Activated T-cell treated with anti-CD3 and anti-CD28 coated beads, Interleukin-2, amount 50 U/mL, for 72 hours (primary cell): ENCODE results near the gene IBA57. TPM values are rescaled to one million over a fixed set of nuclear protein-coding genes. Genes with fewer than 3 reads are reported as not detected.
A peak's percentile ranks its signal among the peaks of the same experiment; 100 is the strongest.

ENCODE experiments used
- ATAC-seq, 2 donors: fragments of 150-1000 bp; cut with Tn5 transposase; replicated peaks in 1 of 2; 2 replicates each; pipeline ENCODE4 v1.10.0; 2021; ENCODE audit warnings: moderate library complexity in 2 of 2, mild to moderate bottlenecking in 1 of 2
- DNase-seq, 2 donors: peaks; one replicate each; pipeline ENCODE4 v3.0.0; 2021 to 2022; ENCODE audit warnings: mixed read lengths in 1 of 2
- H3K27ac Mint-ChIP-seq: one replicate; pipeline ENCODE4 v1.8.0; 2022; ENCODE audit warnings: mild to moderate bottlenecking, moderate library complexity, mixed read lengths
- H3K27me3 Mint-ChIP-seq: one replicate; pipeline ENCODE4 v1.8.0; 2022; ENCODE audit warnings: low read depth, mixed read lengths
- H3K36me3 Mint-ChIP-seq, 2 donors: one replicate each; pipeline ENCODE4 v1.8.0; 2022; ENCODE audit warnings: mixed read lengths in 2 of 2, mild to moderate bottlenecking in 1 of 2; ENCODE audit not compliant: insufficient read depth in 2 of 2
- H3K4me1 Mint-ChIP-seq: one replicate; pipeline ENCODE4 v1.8.0; 2022; ENCODE audit warnings: low read depth, mixed read lengths
- H3K4me3 Mint-ChIP-seq, 2 donors: one replicate each; pipeline ENCODE4 v1.8.0; 2022; ENCODE audit warnings: mild to moderate bottlenecking in 2 of 2, mixed read lengths in 2 of 2, moderate library complexity in 2 of 2
- H3K9me3 Mint-ChIP-seq, 2 donors: one replicate each; pipeline ENCODE4 v1.8.0; 2022; ENCODE audit warnings: mixed read lengths in 2 of 2
- total RNA-seq, 2 donors: library from RNA; stranded (reverse); gene quantifications; one replicate each; pipeline ENCODE4 v1.2.3, GENCODE V29; 2022

IBA57 gene
- total RNA-seq, 2 donors from 2014 or later: 9.1 TPM

GRCh38 chr1:228154670-228155571, 10.7 kb upstream of the IBA57 start:
- H3K9me3 Mint-ChIP-seq: no peaks in the 10 kb centered on the region
- H3K4me3 Mint-ChIP-seq: peak overlapping the region; percentile 33 to 43
- H3K27ac Mint-ChIP-seq: peak overlapping the region; percentile 48
- DNase-seq (peak; percentile 28 to 55), ATAC-seq (peak; percentile 78 to 83)
- no peaks in the 10 kb centered on the region for H3K27me3 Mint-ChIP-seq
- peaks cover 15% of the 10 kb centered on the region for H3K4me1 Mint-ChIP-seq
- no peaks in the 10 kb centered on the region for H3K36me3 Mint-ChIP-seq

GRCh38 chr1:228155596-228156514, 9.7 kb upstream of the IBA57 start:
- DNase-seq (no peak), ATAC-seq (no peak)
- no peaks in the 10 kb centered on the region for H3K9me3 Mint-ChIP-seq
- no peak overlapping the region for H3K27ac Mint-ChIP-seq
- H3K4me3 Mint-ChIP-seq: no peak overlapping the region
- no peaks in the 10 kb centered on the region for H3K27me3 Mint-ChIP-seq
- no peaks in the 10 kb centered on the region for H3K36me3 Mint-ChIP-seq
- peaks cover 15% of the 10 kb centered on the region for H3K4me1 Mint-ChIP-seq

GRCh38 chr1:228156515-228156881, 9.1 kb upstream of the IBA57 start:
- ATAC-seq (no peak), DNase-seq (no peak)
- Mint-ChIP-seq H3K27me3 (no peaks in the 10 kb centered on the region), H3K27ac (no peak overlapping the region), H3K4me1 (peaks cover 15% of the 10 kb centered on the region), H3K9me3 (no peaks in the 10 kb centered on the region), H3K36me3 (no peaks in the 10 kb centered on the region), H3K4me3 (no peak overlapping the region)

GRCh38 chr1:228156941-228157728, 8.5 kb upstream of the IBA57 start:
- DNase-seq (peak in 1 of 2 donors; percentile 29), ATAC-seq (peak; percentile 21 to 42)
- H3K27ac Mint-ChIP-seq: no peak overlapping the region
- peaks cover 19% of the 10 kb centered on the region for H3K4me1 Mint-ChIP-seq
- H3K27me3 Mint-ChIP-seq: no peaks in the 10 kb centered on the region
- H3K4me3 Mint-ChIP-seq: peak overlapping the region in 1 of 2 donors; percentile 50
- H3K9me3 Mint-ChIP-seq: no peaks in the 10 kb centered on the region
- no peaks in the 10 kb centered on the region for H3K36me3 Mint-ChIP-seq

GRCh38 chr1:228157729-228158126, 7.9 kb upstream of the IBA57 start:
- H3K27me3 Mint-ChIP-seq: no peaks in the 10 kb centered on the region
- H3K9me3 Mint-ChIP-seq: no peaks in the 10 kb centered on the region
- no peak for DNase-seq
- no peak for ATAC-seq
- no peak overlapping the region for H3K27ac Mint-ChIP-seq
- H3K4me1 Mint-ChIP-seq: peaks cover 22% of the 10 kb centered on the region
- no peaks in the 10 kb centered on the region for H3K36me3 Mint-ChIP-seq
- H3K4me3 Mint-ChIP-seq: no peak overlapping the region

- H3K9me3 Mint-ChIP-seq: no peaks in the 10 kb centered on the region
- H3K36me3 Mint-ChIP-seq: no peaks in the 10 kb centered on the region
- ATAC-seq (no peak), DNase-seq (no peak)
- peaks cover 22% of the 10 kb centered on the region for H3K4me1 Mint-ChIP-seq
- H3K27me3 Mint-ChIP-seq: no peaks in the 10 kb centered on the region
- no peak overlapping the region for H3K4me3 Mint-ChIP-seq
- H3K27ac Mint-ChIP-seq: no peak overlapping the region
Observed at GRCh38 chr1:228158151-228159007, 7.2 kb upstream of the IBA57 start.

- Mint-ChIP-seq H3K9me3 (no peaks in the 10 kb centered on the region), H3K36me3 (no peaks in the 10 kb centered on the region), H3K27ac (no peak overlapping the region), H3K27me3 (no peaks in the 10 kb centered on the region), H3K4me1 (peaks cover 25% of the 10 kb centered on the region), H3K4me3 (no peak overlapping the region)
- DNase-seq: no peak
- ATAC-seq: no peak
Observed at GRCh38 chr1:228159008-228159665, 6.5 kb upstream of the IBA57 start.

- Mint-ChIP-seq H3K9me3 (no peaks in the 10 kb centered on the region), H3K4me3 (no peak overlapping the region), H3K27ac (no peak overlapping the region), H3K36me3 (no peaks in the 10 kb centered on the region), H3K4me1 (peaks cover 25% of the 10 kb centered on the region), H3K27me3 (no peaks in the 10 kb centered on the region)
- ATAC-seq (no peak), DNase-seq (no peak)
Observed at GRCh38 chr1:228160201-228160761, 5.3 kb upstream of the IBA57 start.

GRCh38 chr1:228161362-228161761, 4.2 kb upstream of the IBA57 start:
- H3K36me3 Mint-ChIP-seq: no peaks in the 10 kb centered on the region
- no peaks in the 10 kb centered on the region for H3K27me3 Mint-ChIP-seq
- no peak overlapping the region for H3K4me3 Mint-ChIP-seq
- DNase-seq (no peak), ATAC-seq (no peak)
- no peaks in the 10 kb centered on the region for H3K9me3 Mint-ChIP-seq
- H3K4me1 Mint-ChIP-seq: peaks cover 23% of the 10 kb centered on the region
- no peak overlapping the region for H3K27ac Mint-ChIP-seq

- ATAC-seq (no peak), DNase-seq (no peak)
- H3K4me3 Mint-ChIP-seq: no peak overlapping the region
- H3K36me3 Mint-ChIP-seq: no peaks in the 10 kb centered on the region
- H3K27ac Mint-ChIP-seq: no peak overlapping the region
- peaks cover 28% of the 10 kb centered on the region for H3K4me1 Mint-ChIP-seq
- no peaks in the 10 kb centered on the region for H3K27me3 Mint-ChIP-seq
- H3K9me3 Mint-ChIP-seq: no peaks in the 10 kb centered on the region
Observed at GRCh38 chr1:228161866-228162265, 3.7 kb upstream of the IBA57 start.

GRCh38 chr1:228162286-228163006, 3.2 kb upstream of the IBA57 start:
- Mint-ChIP-seq H3K4me3 (no peak overlapping the region), H3K27ac (no peak overlapping the region), H3K36me3 (no peaks in the 10 kb centered on the region), H3K9me3 (no peaks in the 10 kb centered on the region), H3K27me3 (no peaks in the 10 kb centered on the region), H3K4me1 (peaks cover 30% of the 10 kb centered on the region)
- no peak for ATAC-seq
- DNase-seq: no peak
